Measurements from ENCODE around the gene TLE4.
"Not testable (repeated sequence)": the region's sequence is repeated elsewhere in the genome, so short reads cannot be mapped to it uniquely, and the experiment has no call there.

The TLE4 gene

DNA sequence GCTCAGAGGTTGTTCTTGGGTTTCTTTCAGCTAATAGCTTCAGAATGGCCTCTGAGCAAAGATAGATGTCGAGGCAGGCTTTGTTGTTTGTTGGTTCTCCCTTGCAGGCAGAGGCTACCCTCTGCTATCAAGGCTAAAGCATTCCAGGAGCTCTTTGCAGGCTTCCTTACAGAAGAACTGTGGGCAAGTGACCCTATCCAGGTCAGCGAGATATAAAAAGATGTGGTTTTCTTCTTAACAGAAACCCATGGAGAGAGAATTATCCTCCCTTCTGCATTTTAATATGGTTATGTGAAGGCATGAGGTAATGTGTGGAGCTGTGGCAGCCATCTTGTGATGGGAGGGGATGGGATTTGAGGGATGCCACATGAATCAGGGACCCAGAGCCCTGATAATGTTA is 67.0 kb downstream of the TLE4 start:
- DNase-seq, result no peak

DNA sequence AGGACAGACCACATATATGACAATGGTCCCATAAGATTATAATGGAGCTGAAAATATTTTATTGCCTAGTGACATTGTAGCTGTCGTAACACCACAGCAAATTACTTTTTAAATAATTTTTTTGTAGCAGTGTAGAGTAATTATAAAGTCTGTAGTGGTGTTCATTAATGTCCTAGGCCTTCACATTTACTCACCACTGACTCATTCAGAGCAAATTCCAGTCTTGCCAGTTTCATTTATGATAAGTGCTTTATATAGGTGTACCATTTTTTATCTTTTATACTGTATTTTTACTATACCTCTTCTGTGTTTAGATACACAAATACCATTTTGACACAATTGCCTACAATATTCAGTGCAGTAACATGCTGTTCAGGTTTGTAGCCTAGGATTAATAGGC is 67.6 kb downstream of the TLE4 start:
- DNase-seq, result no peak

DNA sequence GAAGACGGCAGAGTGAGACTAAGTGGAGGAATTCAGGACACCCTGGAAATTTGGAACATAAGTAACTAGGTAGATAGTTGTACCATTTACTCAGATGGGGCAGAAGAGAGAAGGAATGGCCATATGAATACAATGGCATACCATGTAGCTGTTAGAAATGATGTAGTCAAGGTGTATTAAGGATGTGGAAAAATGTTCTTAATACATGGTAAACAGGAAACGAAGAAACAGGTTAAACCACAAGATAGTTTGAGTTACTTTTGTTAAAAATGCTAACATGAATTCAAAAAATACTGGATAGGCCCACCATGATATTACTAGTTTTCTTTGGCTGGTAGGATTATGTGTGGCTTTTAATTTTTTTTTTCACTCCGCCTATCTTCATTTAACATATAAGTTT is 68.3 kb downstream of the TLE4 start:
- not testable (repeated sequence) for DNase-seq

DNA sequence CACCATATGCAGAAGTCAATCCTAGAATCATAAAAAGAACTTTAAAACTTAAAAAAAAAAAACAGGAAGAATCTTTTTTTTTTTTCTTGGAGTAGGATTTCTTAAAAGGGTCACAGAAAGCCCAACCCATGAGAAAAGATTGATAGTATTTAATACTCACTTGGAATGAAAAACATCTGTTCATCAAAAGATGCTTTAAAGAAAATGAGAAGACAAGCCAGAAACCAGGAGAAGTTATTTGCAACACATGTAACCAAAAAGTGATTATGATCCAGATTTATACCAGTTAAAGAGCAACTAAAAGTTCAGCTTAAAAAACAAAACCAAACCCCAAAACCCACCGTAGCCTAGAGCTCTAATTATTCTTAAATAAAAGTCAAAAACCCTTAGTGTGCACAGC is 69.3 kb downstream of the TLE4 start:
- no peak for DNase-seq

DNA sequence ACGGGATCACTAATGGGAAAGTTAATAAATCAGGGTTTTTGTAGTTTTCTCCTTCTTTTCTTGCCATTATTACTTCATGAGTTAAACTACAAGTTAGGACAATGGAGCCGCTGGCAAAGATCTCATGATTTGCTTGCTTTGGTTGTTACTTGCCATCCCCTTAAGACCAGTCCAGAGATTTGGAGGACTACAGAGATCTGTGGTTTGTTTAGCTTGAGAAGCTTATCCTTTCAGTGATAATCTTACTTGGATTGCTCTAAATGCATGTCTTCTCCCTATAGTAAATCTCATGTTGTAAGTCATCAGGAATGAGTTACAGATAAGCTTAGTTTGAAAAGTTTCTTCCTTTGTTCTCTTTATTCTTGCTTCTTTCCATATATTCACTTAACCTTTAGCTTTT is 70.9 kb downstream of the TLE4 start:
- no peak for DNase-seq

DNA sequence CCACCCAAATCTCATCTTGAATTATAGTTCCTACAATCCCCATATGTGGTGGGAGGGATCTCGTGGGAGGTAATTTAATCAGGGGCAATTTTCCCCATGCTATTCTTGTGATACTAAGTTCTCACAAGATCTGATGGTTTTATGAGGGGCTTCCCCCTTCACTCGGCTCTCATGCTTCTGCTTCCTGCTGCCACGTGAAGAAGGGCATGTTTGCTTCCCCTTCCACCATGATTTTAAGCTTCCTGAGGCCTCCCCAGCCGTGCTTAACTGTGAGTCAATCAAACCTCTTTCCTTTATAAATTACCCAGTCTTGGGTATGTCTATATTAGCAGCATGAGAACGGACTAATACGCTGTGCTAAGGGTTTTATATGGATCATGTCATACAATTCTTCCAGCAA is 72.3 kb downstream of the TLE4 start:
- no peak for DNase-seq

DNA sequence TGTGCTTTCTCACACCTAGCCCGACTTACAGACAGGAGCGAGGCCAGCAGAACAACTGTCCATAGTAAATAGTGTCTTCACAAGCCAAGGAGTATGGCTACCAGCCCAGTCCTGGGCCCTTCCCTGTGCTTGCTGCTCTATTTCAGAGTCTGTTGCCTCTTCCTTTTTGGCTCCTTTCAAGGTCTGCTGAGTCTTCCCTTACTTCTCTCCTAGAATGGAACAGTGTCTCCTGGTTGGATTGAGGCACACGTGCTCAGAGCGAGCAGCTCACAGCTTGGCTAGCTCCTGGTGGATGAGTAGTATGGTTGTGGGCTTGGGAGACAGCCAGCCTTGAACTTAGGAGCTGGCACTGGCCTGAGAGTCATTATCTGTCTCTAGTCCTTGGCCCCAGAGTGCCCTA is 72.8 kb downstream of the TLE4 start:
- no peak for DNase-seq

DNA sequence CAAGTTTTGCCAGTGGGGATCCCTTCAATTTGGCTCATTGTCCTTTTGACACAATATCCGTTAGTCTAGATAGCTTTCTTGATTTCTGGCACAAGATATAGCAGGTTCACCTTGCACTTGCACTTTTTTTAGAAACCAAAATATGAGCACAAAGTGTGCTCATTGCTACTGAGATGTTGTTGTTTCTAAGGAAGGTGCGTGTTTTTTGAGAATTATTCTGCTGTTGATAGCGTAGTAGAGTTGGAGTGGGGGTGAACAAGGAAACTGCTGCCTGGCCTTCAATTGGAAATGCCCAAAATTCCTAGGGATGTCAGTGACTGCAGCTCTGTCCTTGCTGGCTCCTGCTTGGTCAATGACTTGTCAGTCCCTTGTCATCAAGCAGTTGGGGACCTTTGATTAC is 73.3 kb downstream of the TLE4 start:
- DNase-seq, result no peak

DNA sequence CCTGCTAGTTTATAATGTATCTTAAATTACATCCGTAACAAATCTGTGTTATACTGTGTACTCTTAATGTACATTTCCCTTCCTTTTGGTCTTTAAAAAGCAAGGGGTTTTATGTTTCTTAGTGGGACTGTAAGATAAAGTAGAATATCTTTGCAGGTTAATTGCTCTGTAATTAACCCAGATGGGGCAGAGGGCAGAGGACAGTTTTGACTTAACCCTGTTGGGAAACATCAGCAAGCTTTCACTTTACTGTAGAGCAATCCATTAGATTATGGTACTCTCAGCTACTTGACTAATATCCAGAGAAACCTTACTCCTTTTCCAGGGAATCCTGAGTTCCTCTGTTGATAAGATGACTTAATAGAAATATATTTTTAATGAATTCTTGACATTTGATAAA is 74.3 kb downstream of the TLE4 start:
- DNase-seq, result no peak

DNA sequence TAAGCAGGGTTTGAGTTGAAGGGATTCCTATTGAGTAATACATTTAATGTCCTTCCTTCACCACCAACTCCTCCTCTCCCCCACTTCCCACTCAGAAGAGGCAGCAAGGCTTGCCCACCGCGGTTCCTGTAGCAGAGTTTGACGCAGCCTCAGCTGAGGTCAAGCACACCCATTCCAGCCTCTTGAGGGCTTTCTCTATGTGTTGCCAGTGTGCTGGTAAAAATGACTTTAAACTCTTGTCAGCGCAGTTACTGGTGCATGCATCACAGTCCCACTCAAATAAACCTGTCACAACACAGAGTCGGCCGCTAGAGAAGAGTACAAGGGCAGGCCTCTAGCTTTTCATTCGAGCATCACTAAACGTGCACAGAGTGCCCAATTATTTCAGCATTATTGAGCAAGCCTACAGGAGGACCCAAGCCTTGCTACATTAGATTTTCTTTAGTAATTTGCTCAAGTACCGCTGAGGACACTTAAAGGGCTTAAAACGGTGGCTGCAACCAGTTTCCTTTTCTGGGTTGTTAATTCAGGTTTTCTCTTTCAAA is 79.6 kb downstream of the TLE4 start:
- peak; percentile 89 for DNase-seq

DNA sequence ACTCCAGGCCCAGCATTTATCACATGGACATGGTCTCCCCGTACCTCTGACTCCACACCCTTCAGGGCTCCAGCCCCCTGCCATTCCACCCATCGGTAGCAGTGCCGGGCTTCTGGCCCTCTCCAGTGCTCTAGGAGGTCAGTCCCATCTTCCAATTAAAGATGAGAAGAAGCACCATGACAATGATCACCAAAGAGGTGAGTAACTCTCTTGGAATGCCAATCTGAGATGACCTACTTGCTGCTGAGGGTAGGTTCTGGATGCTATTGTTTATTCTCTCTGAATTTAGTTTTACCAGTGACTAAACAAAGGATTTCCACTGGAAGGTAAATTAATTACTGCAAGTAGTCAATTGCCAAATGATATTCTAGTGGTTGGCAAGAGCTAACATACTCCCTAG is 80.8 kb downstream of the TLE4 start:
- no peak for DNase-seq

DNA sequence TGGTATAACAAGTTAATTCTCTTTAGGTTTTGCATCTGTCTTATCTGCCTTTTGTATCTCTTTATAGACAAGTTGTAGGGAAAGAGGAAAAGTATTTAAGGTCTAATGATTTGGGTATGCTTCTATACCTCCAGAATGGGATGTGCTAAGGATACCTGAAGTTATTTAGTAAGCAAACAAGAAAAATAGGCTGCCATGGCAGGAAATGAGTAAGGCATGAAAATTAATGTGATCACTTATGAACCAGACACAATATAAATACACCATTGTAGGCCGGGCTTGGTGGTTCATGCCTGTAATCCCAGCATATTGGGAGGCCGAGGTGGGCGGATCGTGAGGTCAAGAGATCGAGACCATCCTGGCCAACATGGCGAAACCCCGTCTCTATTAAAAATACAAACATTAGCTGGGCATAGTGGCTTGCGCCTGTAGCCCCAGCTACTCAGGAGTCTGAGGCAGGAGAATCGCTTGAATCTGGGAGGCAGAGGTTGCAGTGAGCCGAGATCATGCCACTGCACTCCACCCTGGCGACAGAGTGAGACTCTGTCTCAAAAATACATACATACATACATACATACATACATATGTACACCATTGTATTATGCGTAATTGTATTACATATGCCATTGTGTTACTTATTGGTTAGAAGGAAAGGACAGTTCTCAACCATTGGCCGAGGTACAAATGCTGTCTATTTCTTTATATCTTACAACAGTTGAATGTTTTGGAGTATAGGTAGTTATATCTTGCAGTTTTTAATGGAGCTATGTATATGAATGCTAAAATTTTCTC is 83.0 kb downstream of the TLE4 start:
- not testable (repeated sequence) for DNase-seq

DNA sequence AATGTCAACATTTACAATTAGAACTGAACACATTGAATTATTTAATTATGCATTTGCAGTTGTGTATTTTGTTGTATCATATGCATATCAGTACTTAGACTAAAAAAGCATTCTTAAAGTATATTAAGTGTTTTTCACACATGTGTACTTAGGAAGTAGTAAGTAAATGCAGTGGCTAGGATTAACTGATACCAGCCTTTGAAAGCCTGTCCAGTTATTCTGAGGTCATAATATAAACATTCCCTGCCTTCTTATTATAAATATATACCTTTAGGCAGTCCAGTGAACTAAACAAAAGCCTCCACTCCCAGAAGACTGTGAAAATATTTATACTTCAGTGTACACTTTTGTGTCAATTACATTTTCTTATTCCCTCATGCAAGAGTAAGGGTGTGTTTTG is 83.8 kb downstream of the TLE4 start:
- DNase-seq, result no peak

DNA sequence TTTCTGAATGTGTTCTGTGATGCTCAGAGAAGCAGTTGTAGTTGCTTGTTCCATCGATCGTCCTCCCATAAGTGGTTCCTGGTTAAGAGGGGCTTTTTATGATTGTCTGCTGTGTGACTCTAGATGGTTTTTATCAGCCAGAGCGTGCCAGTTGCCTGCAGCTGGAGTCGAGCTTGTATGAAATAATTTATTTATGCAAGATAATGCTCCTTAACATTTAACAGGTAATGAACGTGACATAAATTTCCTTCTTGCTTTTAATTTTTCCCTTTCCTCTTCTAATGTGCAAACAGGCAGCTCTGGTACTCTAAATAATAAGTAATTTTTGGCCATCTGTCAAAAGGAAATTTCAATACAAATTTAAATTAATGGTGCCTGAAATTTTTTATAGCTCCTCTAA is 84.4 kb downstream of the TLE4 start:
- DNase-seq, result peak; percentile 93

DNA sequence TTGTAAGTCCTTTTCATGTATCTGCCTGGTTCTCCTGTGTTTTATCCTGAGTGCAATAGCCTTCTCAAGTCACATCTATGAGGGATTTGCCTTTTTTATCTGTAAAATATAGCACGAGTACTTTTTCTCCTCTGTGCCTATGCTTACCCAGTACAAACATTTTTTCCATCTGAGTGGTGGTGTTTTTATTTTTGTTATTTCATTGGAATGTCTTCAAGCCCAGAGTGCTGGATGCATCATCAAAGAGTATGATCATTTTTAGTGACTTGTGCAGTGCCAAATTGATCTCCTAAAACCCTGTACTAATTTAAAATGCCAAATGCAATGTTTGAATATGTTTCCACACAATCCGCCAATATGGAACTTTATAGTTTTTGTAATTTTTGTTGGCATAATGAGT is 86.1 kb downstream of the TLE4 start:
- DNase-seq, result no peak

DNA sequence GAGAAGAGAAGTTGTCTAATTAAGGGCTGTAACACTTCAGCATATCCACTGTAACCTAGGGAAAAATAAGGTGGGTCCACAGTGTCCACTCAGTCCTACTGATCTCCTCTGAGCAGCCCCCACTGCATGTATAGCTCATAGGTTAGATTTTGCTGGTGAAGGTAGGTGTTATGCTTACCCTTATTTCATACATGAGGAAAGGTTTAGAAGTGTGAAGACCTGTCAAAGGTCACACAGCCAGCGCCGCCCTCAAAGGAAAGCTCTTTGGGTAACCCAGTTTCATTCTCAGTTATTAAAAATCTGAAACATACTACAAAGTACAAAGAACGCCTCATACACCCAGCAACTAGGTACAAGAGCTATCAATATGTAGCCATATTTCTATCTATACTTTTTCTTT is 87.2 kb downstream of the TLE4 start:
- no peak for DNase-seq

DNA sequence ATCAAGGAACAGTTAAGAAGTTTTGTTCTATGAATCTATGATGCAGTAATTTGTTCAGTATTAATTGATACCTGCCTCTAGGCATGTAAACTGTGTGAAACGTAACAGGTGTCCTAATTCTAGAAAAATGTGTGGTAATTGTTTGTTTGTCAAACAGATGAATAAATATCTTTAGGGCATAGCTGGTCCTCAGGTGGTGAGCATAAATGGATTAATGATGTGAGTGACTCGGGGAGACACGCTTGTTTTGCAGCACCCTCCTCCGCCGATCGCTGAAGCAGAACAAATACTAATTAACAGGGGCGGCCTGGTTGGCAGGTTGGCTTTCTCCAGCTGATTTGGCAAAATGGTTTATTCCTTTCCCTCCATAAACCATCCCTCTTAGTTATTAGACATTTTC is 88.8 kb downstream of the TLE4 start:
- peak; percentile 42 for DNase-seq

DNA sequence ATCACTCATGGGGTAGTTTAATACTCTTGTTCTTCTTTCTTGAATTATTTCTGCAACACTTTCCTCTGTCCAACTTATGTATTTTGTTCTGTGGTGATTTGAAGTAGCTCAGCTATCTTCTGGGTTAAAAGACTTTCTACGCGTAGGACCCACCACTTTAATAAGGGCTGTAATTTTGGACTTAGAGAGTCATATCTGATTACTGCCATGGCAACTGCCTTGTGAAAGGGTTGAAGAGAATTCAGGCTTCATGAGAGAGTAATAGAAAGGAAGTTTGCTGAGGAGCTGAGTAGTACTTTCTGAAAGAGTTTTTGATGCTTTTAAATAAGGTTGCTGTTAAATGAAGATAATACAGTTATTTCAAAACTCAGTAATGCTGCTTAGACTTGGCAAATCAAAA is 89.5 kb downstream of the TLE4 start:
- no peak for DNase-seq

DNA sequence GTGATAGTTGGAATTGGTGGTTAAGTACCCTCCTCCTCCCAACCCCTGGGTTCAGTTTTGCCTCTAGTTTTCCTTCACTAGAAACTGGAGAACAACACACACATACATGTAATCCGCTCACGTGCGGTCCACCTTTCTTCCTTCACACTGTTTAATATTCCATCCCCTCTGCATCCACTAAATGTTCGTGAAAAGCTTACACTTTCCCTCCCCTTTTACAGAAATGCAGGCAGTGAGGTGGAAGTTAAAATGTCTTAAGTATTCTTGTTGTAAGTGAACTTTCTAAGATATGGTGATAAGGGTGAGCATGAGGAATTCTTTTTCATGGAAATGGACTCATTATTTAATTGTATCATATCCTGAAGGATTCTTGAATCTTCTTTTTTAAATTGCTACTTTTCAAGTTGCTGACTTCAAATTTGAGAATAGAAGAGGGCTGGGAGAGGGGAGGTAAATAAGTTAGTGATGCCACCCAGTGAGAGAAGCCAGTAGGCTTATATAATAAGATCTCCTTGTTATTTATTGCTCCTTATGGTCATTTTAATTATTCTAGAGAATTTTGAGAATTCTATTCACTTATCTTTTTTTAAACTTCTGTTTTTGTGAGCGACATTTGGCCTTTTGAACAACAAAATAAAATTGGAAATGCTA is 90.2 kb downstream of the TLE4 start:
- DNase-seq, result no peak

DNA sequence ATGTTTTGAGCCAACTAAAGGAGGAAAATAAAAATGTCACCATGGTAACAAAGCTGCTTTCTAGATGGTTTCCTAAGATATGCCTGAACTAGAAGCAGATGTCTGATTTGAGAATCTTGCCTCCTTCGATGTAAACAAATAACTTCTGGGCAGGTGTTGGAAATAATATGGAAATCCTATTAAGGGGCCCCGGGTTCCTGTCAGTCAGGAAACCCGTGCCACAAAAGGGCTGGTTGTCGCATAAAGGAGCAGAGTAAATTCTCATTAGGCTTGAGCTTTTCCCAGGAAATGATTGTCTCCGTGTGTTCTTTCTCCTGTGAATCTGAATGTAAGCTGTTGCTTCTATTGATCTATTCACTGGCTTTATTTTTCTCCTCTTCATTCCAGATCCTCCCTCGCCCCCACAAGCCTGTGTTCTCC is 90.8 kb downstream of the TLE4 start:
- no peak for DNase-seq

DNA sequence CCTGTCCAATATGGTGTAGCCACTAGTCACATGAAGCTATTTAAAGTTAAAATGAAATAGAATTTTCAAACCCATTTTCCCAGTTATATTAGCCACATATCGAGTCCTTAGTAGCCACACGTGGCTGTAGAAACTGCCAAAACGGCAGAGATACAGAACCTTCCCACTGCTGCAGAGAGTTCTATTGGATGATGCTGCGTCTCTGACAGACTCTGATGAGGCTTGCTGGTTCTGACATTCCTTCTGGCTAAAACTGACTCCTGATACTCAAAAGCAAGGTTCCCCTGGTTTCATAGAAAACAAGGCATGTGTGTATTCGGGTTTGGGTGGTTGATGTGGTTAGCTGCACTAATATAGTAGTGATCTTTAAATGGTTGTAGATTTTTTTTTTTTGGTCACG is 91.5 kb downstream of the TLE4 start:
- no peak for DNase-seq

DNA sequence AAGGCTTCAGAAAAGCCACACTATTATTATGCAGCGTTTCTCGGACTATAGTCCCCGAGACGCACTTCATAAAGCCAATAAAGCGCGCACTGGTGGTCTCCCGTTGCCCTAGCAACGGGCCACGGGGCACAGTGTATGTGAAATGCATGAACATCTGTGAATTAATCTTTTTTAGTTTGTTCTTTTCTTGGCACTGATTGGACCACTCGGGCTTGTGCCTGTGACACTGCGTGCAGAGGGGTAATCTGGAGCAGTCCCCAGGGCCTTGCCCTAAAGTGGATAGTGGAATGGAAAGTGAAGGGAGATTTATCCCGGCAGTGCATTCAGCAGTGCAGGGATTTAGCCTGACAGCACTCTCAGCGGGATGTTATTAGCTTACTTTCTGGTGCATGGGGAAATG is 92.1 kb downstream of the TLE4 start:
- DNase-seq, result no peak

DNA sequence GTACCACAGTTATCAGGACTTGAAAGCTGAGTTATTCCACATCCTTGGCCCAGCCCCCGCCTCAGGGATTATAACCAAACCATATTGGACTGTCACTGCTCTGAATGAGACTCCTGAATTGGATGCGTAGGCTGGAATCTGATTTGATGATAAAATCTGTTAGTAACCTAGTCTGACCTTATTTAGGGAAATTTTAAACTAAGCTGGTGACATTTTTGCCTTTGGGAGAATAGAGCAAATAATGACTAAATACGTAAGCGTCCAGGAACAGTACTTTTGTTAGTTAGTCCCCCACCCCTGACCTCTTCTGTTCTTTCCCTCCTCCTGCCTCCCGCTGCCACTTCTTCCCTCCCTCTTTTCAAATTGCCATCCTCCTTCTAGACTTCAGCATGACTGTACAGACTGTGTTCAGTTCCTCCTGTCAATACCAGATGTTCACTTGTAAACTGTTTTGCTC is 92.6 kb downstream of the TLE4 start:
- no peak for DNase-seq

DNA sequence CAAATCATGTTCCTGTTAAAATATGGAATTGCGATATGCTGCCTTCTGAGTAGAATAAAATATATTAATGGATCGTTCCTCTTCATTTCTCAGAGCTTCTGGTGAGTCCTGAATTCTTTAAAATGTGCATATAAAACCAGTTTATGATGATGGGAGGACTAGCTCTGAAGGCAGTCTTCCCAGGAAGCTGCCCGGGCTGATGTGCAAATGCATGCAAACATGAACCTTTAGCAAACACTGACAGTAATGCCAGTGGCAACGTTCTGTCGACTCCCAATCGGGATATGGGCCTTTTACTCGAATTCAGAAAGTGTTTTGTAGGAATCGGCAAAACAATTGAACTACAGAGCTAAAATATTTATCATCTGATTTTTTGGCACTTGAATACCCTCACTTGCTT is 93.6 kb downstream of the TLE4 start:
- no peak for DNase-seq

DNA sequence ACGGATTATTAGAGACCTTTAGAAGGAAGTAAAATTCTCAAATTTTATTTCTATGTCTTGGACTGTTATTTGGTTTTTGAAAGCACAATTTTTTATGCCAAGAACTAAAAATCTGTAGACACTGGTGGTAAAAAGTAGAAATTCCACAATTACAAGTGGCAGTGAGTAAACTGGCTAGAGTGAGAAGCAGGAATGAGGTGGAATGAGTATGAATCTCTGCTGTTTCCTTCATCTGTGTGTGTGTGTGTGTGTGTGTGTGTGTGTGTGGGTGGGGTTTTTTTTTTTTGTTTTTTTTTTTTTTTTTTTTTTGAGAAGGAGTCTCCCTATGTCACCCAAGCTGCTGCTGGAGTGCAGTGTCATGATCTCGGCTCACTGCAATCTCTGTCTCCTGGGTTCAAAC is 94.2 kb downstream of the TLE4 start:
- DNase-seq, result no peak

All from DMS79 treated with DMSO at 0.1 percent for 48 hours (cell line).